H9 (cell line): ENCODE results near the gene APOC1. TPM values are rescaled to one million over a fixed set of nuclear protein-coding genes. Genes with fewer than 3 reads are reported as not detected.

Experiments
- DNase-seq: peaks from one replicate; pipeline ENCODE4 v3.0.0-alpha.2; 2017
- H2AFZ ChIP-seq: one replicate; pipeline ENCODE4 v1.6.1; 2013; ENCODE audit warnings: mild to moderate bottlenecking, low read length, control low read depth, moderate library complexity
- H2AK5ac ChIP-seq: 2 replicates; pipeline ENCODE4 v1.6.1; 2013; ENCODE audit warnings: low read length, control low read depth, mixed read lengths; ENCODE audit not compliant: insufficient read length
- H2BK120ac ChIP-seq: one replicate; pipeline ENCODE4 v1.6.1; 2013; ENCODE audit warnings: low read depth, mild to moderate bottlenecking, low read length, control low read depth, inconsistent platforms; ENCODE audit not compliant: poor library complexity, severe bottlenecking
- H2BK12ac ChIP-seq: 2 replicates; pipeline ENCODE4 v1.6.1; 2013; ENCODE audit warnings: low read length, control low read depth, mixed read lengths, low read depth; ENCODE audit not compliant: insufficient read length
- H2BK15ac ChIP-seq: 2 replicates; pipeline ENCODE4 v1.6.1; 2013; ENCODE audit warnings: low read depth, low read length, control low read depth
- H2BK20ac ChIP-seq: one replicate; pipeline ENCODE4 v1.6.1; 2013; ENCODE audit warnings: low read depth, mild to moderate bottlenecking, low read length, control low read depth, inconsistent platforms; ENCODE audit not compliant: poor library complexity, severe bottlenecking
- H2BK5ac ChIP-seq: 2 replicates; pipeline ENCODE4 v1.6.1; 2013; ENCODE audit warnings: low read length, control low read depth, mixed read lengths; ENCODE audit not compliant: insufficient read length
- H3K14ac ChIP-seq: 2 replicates; pipeline ENCODE4 v1.6.1; 2013; ENCODE audit warnings: low read length, control low read depth; ENCODE audit not compliant: insufficient read depth
- H3K18ac ChIP-seq: 2 replicates; pipeline ENCODE4 v1.6.1; 2013; ENCODE audit warnings: low read depth, mild to moderate bottlenecking, mixed read lengths, low read length, control low read depth; ENCODE audit not compliant: insufficient read length
- H3K23ac ChIP-seq: 2 replicates; pipeline ENCODE4 v1.6.1; 2013; ENCODE audit warnings: low read length, control low read depth, mixed read lengths, low read depth; ENCODE audit not compliant: insufficient read length
- H3K23me2 ChIP-seq: 2 replicates; pipeline ENCODE4 v1.6.1; 2013; ENCODE audit warnings: low read depth, mild to moderate bottlenecking, mixed read lengths, low read length, control low read depth; ENCODE audit not compliant: insufficient read length, poor library complexity, severe bottlenecking
- H3K27ac ChIP-seq: 2 replicates; pipeline ENCODE4 v1.5.1; 2013; ENCODE audit warnings: low read length, control low read depth, mixed read lengths, low read depth; ENCODE audit not compliant: insufficient read length
- H3K27me3 ChIP-seq: 2 replicates; pipeline ENCODE4 v1.6.1; 2013; ENCODE audit warnings: low read length, control low read depth, inconsistent platforms; ENCODE audit not compliant: insufficient read depth
- H3K4ac ChIP-seq: 2 replicates; pipeline ENCODE4 v1.6.1; 2013; ENCODE audit warnings: low read depth, mild to moderate bottlenecking, control low read depth, inconsistent platforms, low read length, moderate library complexity
- H3K4me1 ChIP-seq: 2 replicates; pipeline ENCODE4 v1.6.1; 2013; ENCODE audit warnings: low read length, control low read depth, inconsistent platforms; ENCODE audit not compliant: insufficient read depth
- H3K4me2 ChIP-seq: 2 replicates; pipeline ENCODE4 v1.6.1; 2013; ENCODE audit warnings: low read length, control low read depth, mixed read lengths; ENCODE audit not compliant: insufficient read length, insufficient read depth
- H3K56ac ChIP-seq: 2 replicates; pipeline ENCODE4 v1.6.1; 2013; ENCODE audit warnings: low read depth, mild to moderate bottlenecking, mixed read lengths, low read length, control low read depth; ENCODE audit not compliant: insufficient read length
- H3K79me1 ChIP-seq: 2 replicates; pipeline ENCODE4 v1.6.1; 2013; ENCODE audit warnings: low read depth, mild to moderate bottlenecking, moderate library complexity, low read length, control low read depth, inconsistent platforms; ENCODE audit not compliant: insufficient read depth, poor library complexity, severe bottlenecking
- H3K79me2 ChIP-seq: 2 replicates; pipeline ENCODE4 v1.6.1; 2013; ENCODE audit warnings: low read length, control low read depth, inconsistent platforms; ENCODE audit not compliant: insufficient read depth
- H3K9ac ChIP-seq: 2 replicates; pipeline ENCODE4 v1.6.1; 2013; ENCODE audit warnings: low read length, control low read depth, mixed read lengths; ENCODE audit not compliant: insufficient read length; ENCODE audit errors: extremely low read depth
- H3K9me3 ChIP-seq: one replicate; pipeline ENCODE4 v1.6.1; 2013; ENCODE audit warnings: low read depth, low read length, inconsistent platforms; ENCODE audit not compliant: control insufficient read depth
- H3T11ph ChIP-seq: one replicate; pipeline ENCODE4 v1.6.1; 2013; ENCODE audit warnings: mild to moderate bottlenecking, low read length, control low read depth, inconsistent platforms
- H4K20me1 ChIP-seq: one replicate; pipeline ENCODE4 v1.6.1; 2013; ENCODE audit not compliant: control insufficient read depth, insufficient read length, insufficient read depth
- H4K5ac ChIP-seq: 2 replicates; pipeline ENCODE4 v1.6.1; 2013; ENCODE audit warnings: low read depth, mild to moderate bottlenecking, mixed read lengths, low read length, control low read depth; ENCODE audit not compliant: insufficient read length
- H4K8ac ChIP-seq: replicated peaks from 2 replicates; pipeline ENCODE4 v1.6.1; 2013; ENCODE audit warnings: low read length, control low read depth, mixed read lengths, low read depth; ENCODE audit not compliant: insufficient read length
- H4K91ac ChIP-seq: 2 replicates; pipeline ENCODE4 v1.6.1; 2013; ENCODE audit warnings: low read depth, mild to moderate bottlenecking, moderate library complexity, mixed read lengths, low read length, control low read depth; ENCODE audit not compliant: insufficient read length
- H3K27ac Mint-ChIP-seq, 3 experiments: 2 replicates in 2 of 3; 3 replicates in 1 of 3; pipeline ENCODE4 v1.8.0; 2020 to 2021; ENCODE audit warnings: mixed read lengths in 3 of 3, mild to moderate bottlenecking in 1 of 3, moderate library complexity in 1 of 3
- H3K27me3 Mint-ChIP-seq: 2 replicates; pipeline ENCODE4 v1.8.0; 2021; ENCODE audit warnings: low read depth, mild to moderate bottlenecking, moderate library complexity, mixed read lengths
- H3K36me3 Mint-ChIP-seq, 3 experiments: 2 replicates in 2 of 3; 3 replicates in 1 of 3; pipeline ENCODE4 v1.8.0; 2020 to 2021; ENCODE audit warnings: low read depth in 3 of 3, mixed read lengths in 3 of 3; ENCODE audit not compliant: insufficient read depth in 1 of 3
- H3K4me1 Mint-ChIP-seq, 2 experiments: 2 replicates each; pipeline ENCODE4 v1.8.0; 2020; ENCODE audit warnings: mixed read lengths in 2 of 2
- H3K4me3 Mint-ChIP-seq, 2 experiments: 2 replicates in 1 of 2; 3 replicates in 1 of 2; pipeline ENCODE4 v1.8.0; 2020 to 2021; ENCODE audit warnings: mild to moderate bottlenecking in 2 of 2, mixed read lengths in 2 of 2, moderate library complexity in 1 of 2
- H3K9me3 Mint-ChIP-seq, 2 experiments: 2 replicates in 1 of 2; 3 replicates in 1 of 2; pipeline ENCODE4 v1.8.0; 2020; ENCODE audit warnings: mild to moderate bottlenecking in 2 of 2, mixed read lengths in 2 of 2, moderate library complexity in 1 of 2
- CTCF ChIP-seq: fragments of 200-600 bp; sonication (generic); conservative IDR thresholded peaks from 3 replicates; pipeline ENCODE4 v1.8.0; 2021; ENCODE audit warnings: antibody characterized with exemption, mild to moderate bottlenecking
- WGBS: extraction: QIAGEN DNeasy Blood & Tissue Kit; methylation state at CpG from one replicate; pipeline ENCODE4 v1.1.7; 2013; ENCODE audit warnings: missing lambda C conversion rate, low lambda C conversion rate, mixed read lengths; ENCODE audit not compliant: insufficient read length; ENCODE audit errors: extremely low coverage; 5-methylcytosine and 5-hydroxymethylcytosine counted together
- total RNA-seq: library from RNA; stranded (reverse); gene quantifications from 2 replicates; pipeline ENCODE4 v1.2.1, GENCODE V29; 2021

The APOC1 gene
- total RNA-seq, 1 experiment from 2014 or later: 78.1 TPM

- no peak overlapping the region for H4K8ac ChIP-seq
- H3T11ph ChIP-seq: no peak overlapping the region
- no peak overlapping the region for H4K91ac ChIP-seq
- H3K27ac ChIP-seq: no peak overlapping the region
- H3K56ac ChIP-seq: no peak overlapping the region
- peak; percentile 92 for TF ChIP-seq CTCF
- H3K27me3 ChIP-seq: no peaks in the 10 kb centered on the region
- no CpG with 5 or more reads among the region's 13 CpGs for WGBS
- DNase-seq: peak; percentile 69
- peaks cover 2% of the 10 kb centered on the region; the same call in 1 of the 2 replicates for H3K27me3 Mint-ChIP-seq
- no peaks in the 10 kb centered on the region for H3K4me1 ChIP-seq
- no peak overlapping the region for H3K4me2 ChIP-seq
- H2AFZ ChIP-seq: no peak overlapping the region
- no peak overlapping the region; the same call in 1 of the 2 replicates for H3K14ac ChIP-seq
- no peak overlapping the region; a peak in 1 of 5 replicates for H3K4me3 Mint-ChIP-seq
- H4K20me1 ChIP-seq: peaks cover 6% of the 10 kb centered on the region
- H2AK5ac ChIP-seq: no peak overlapping the region
- H3K9me3 Mint-ChIP-seq: no peaks in the 10 kb centered on the region; a peak in 1 of 5 replicates
- no peak overlapping the region for H2BK15ac ChIP-seq
- H3K23me2 ChIP-seq: peaks cover 10% of the 10 kb centered on the region
- no peak overlapping the region for H4K5ac ChIP-seq
- no peak overlapping the region for H3K18ac ChIP-seq
- H3K4me1 Mint-ChIP-seq: peaks cover 12 to 19% of the 10 kb centered on the region in 2 experiments
- H3K9me3 ChIP-seq: no peaks in the 10 kb centered on the region
- H3K9ac ChIP-seq: no peak overlapping the region
- H3K79me1 ChIP-seq: peaks cover 4% of the 10 kb centered on the region
- no peak overlapping the region for H3K23ac ChIP-seq
- H2BK120ac ChIP-seq: no peak overlapping the region
- H2BK20ac ChIP-seq: no peak overlapping the region
- H3K27ac Mint-ChIP-seq: peak overlapping the region in 2 of 3 experiments; percentile 32 to 37; a peak in 2 of 7 replicates
- no peak overlapping the region for H3K4ac ChIP-seq
- peaks cover 0 to 9% (median 5%) of the 10 kb centered on the region in 3 experiments; a peak in 6 of 7 replicates for H3K36me3 Mint-ChIP-seq
- H2BK12ac ChIP-seq: no peak overlapping the region
- peaks cover 9% of the 10 kb centered on the region; the same call in 1 of the 2 replicates for H3K79me2 ChIP-seq
- no peak overlapping the region for H2BK5ac ChIP-seq
These were observed 37.1 kb downstream of the APOC1 start for GRCh38 chr19:44951179-44952159.
